Mesendoderm (in vitro differentiated cells): ENCODE data around the gene KCNJ12.
"Not testable (repeated sequence)": the region's sequence is repeated elsewhere in the genome, so short reads cannot be mapped to it uniquely, and the experiment has no call there.

Source experiments
- DNase-seq: peaks from one replicate; pipeline ENCODE4 v3.0.0; 2013
- H2AK5ac ChIP-seq: 2 replicates; pipeline ENCODE4 v1.6.1; 2013; ENCODE audit warnings: low read length, inconsistent platforms
- H2BK120ac ChIP-seq: 2 replicates; pipeline ENCODE4 v1.6.1; 2013; ENCODE audit warnings: low read depth, mild to moderate bottlenecking, low read length, moderate library complexity, mixed read lengths
- H2BK15ac ChIP-seq: replicated peaks from 2 replicates; pipeline ENCODE4 v1.6.1; 2013; ENCODE audit warnings: low read depth, mild to moderate bottlenecking, moderate library complexity
- H2BK5ac ChIP-seq: 2 replicates; pipeline ENCODE4 v1.6.1; 2013; ENCODE audit warnings: low read length, inconsistent platforms
- H3K18ac ChIP-seq: 2 replicates; pipeline ENCODE4 v1.6.1; 2013; ENCODE audit warnings: mild to moderate bottlenecking, low read length, mixed read lengths
- H3K23ac ChIP-seq: one replicate; pipeline ENCODE4 v1.6.1; 2013; ENCODE audit warnings: low read length
- H3K27ac ChIP-seq: 2 replicates; pipeline ENCODE4 v1.5.1; 2013; ENCODE audit warnings: low read depth, mild to moderate bottlenecking, inconsistent platforms, low read length, moderate library complexity
- H3K27me3 ChIP-seq: 2 replicates; pipeline ENCODE4 v1.6.1; 2013; ENCODE audit warnings: low read length, control low read depth, mild to moderate bottlenecking, inconsistent platforms; ENCODE audit not compliant: insufficient read depth, poor library complexity
- H3K36me3 ChIP-seq: 2 replicates; pipeline ENCODE4 v1.6.1; 2013; ENCODE audit warnings: low read length, inconsistent platforms; ENCODE audit not compliant: control insufficient read depth, insufficient read depth
- H3K4ac ChIP-seq: one replicate; pipeline ENCODE4 v1.6.1; 2013; ENCODE audit warnings: low read depth, mild to moderate bottlenecking, low read length, moderate library complexity
- H3K4me1 ChIP-seq: 2 replicates; pipeline ENCODE4 v1.6.1; 2013; ENCODE audit warnings: low read depth, low read length, inconsistent platforms; ENCODE audit not compliant: control insufficient read depth
- H3K4me2 ChIP-seq: 2 replicates; pipeline ENCODE4 v1.6.1; 2013; ENCODE audit warnings: low read length
- H3K4me3 ChIP-seq: 2 replicates; pipeline ENCODE4 v1.5.1; 2013; ENCODE audit warnings: mild to moderate bottlenecking, low read length
- H3K56ac ChIP-seq: one replicate; pipeline ENCODE4 v1.6.1; 2013; ENCODE audit warnings: low read length
- H3K79me1 ChIP-seq: 2 replicates; pipeline ENCODE4 v1.6.1; 2013; ENCODE audit warnings: low read length, inconsistent platforms
- H3K79me2 ChIP-seq: 2 replicates; pipeline ENCODE4 v1.6.1; 2013; ENCODE audit warnings: mild to moderate bottlenecking, low read length; ENCODE audit not compliant: control insufficient read depth, insufficient read depth
- H3K9ac ChIP-seq: 2 replicates; pipeline ENCODE4 v1.6.1; 2013; ENCODE audit warnings: low read length, inconsistent platforms
- H4K5ac ChIP-seq: one replicate; pipeline ENCODE4 v1.6.1; 2013; ENCODE audit warnings: low read length
- H4K8ac ChIP-seq: one replicate; pipeline ENCODE4 v1.6.1; 2013; ENCODE audit warnings: low read depth, mild to moderate bottlenecking, control low read depth, low read length, moderate library complexity
- WGBS: extraction: QIAGEN DNeasy Blood & Tissue Kit; methylation state at CpG from one replicate; pipeline ENCODE4 v1.1.7; 2013; ENCODE audit warnings: low lambda C conversion rate, missing lambda C conversion rate; ENCODE audit not compliant: insufficient coverage; ENCODE audit errors: extremely low coverage; 5-methylcytosine and 5-hydroxymethylcytosine counted together

Gene KCNJ12

GRCh38 chr17:21408766-21409300 lies 32.7 kb downstream of the KCNJ12 start:
- H3K4me2 ChIP-seq, H4K5ac ChIP-seq: not testable (repeated sequence)

GRCh38 chr17:21409388-21409787 lies 33.2 kb downstream of the KCNJ12 start:
- H2BK15ac ChIP-seq, H3K4me3 ChIP-seq, H3K4me1 ChIP-seq, H3K27me3 ChIP-seq, H3K79me1 ChIP-seq, H4K8ac ChIP-seq, H2BK5ac ChIP-seq, H3K4ac ChIP-seq, H2BK120ac ChIP-seq, H4K5ac ChIP-seq, H3K4me2 ChIP-seq, H3K23ac ChIP-seq, DNase-seq, H3K9ac ChIP-seq, H3K18ac ChIP-seq, H3K56ac ChIP-seq, H2AK5ac ChIP-seq, H3K79me2 ChIP-seq, H3K27ac ChIP-seq, H3K36me3 ChIP-seq: not testable (repeated sequence)
- no CpG with 5 or more reads among the region's 4 CpGs for WGBS

More at GRCh38 chr17:21408766-21409300, 32.7 kb downstream of the KCNJ12 start:
- H3K18ac ChIP-seq, H3K36me3 ChIP-seq, H3K4ac ChIP-seq, H3K23ac ChIP-seq, H3K4me3 ChIP-seq, H2BK5ac ChIP-seq, H3K9ac ChIP-seq, H3K4me1 ChIP-seq, DNase-seq, H4K8ac ChIP-seq, H2AK5ac ChIP-seq, H3K56ac ChIP-seq, H3K27ac ChIP-seq, H3K79me2 ChIP-seq, H2BK15ac ChIP-seq, H3K79me1 ChIP-seq, H2BK120ac ChIP-seq, H3K27me3 ChIP-seq: not testable (repeated sequence)
- WGBS: no CpG with 5 or more reads among the region's 7 CpGs

GRCh38 chr17:21409971-21410370 lies 33.8 kb downstream of the KCNJ12 start:
- H3K23ac ChIP-seq, H3K18ac ChIP-seq, H3K4me2 ChIP-seq, H3K36me3 ChIP-seq, H2BK15ac ChIP-seq, H3K4ac ChIP-seq, H3K4me3 ChIP-seq, H3K4me1 ChIP-seq, H3K56ac ChIP-seq, H3K79me2 ChIP-seq, H2BK120ac ChIP-seq, H2AK5ac ChIP-seq, H3K27me3 ChIP-seq, H3K27ac ChIP-seq, H4K8ac ChIP-seq, H2BK5ac ChIP-seq, DNase-seq, H4K5ac ChIP-seq, H3K9ac ChIP-seq, H3K79me1 ChIP-seq: not testable (repeated sequence)
- no CpG with 5 or more reads among the region's 3 CpGs for WGBS

- H3K18ac ChIP-seq, H3K4ac ChIP-seq, H3K4me3 ChIP-seq, H3K27ac ChIP-seq, H3K23ac ChIP-seq, DNase-seq, H3K36me3 ChIP-seq, H2BK120ac ChIP-seq, H4K5ac ChIP-seq, H3K9ac ChIP-seq, H3K79me2 ChIP-seq, H4K8ac ChIP-seq, H2BK5ac ChIP-seq, H3K27me3 ChIP-seq, H3K4me2 ChIP-seq, H3K56ac ChIP-seq, H2BK15ac ChIP-seq, H3K79me1 ChIP-seq, H2AK5ac ChIP-seq, H3K4me1 ChIP-seq: not testable (repeated sequence)
- no CpG with 5 or more reads among the region's 9 CpGs for WGBS
Observed at GRCh38 chr17:21410371-21410770, 34.2 kb downstream of the KCNJ12 start.

GRCh38 chr17:21410906-21411678 lies 34.9 kb downstream of the KCNJ12 start:
- WGBS: no CpG with 5 or more reads among the region's 25 CpGs

More at GRCh38 chr17:21410906-21411678, 34.9 kb downstream of the KCNJ12 start:
- H3K79me2 ChIP-seq, DNase-seq, H3K4me3 ChIP-seq, H3K9ac ChIP-seq, H4K8ac ChIP-seq, H3K18ac ChIP-seq, H3K79me1 ChIP-seq, H3K27ac ChIP-seq, H4K5ac ChIP-seq, H2BK15ac ChIP-seq, H3K56ac ChIP-seq, H3K4ac ChIP-seq, H2AK5ac ChIP-seq, H2BK120ac ChIP-seq, H2BK5ac ChIP-seq, H3K23ac ChIP-seq, H3K27me3 ChIP-seq, H3K36me3 ChIP-seq, H3K4me1 ChIP-seq, H3K4me2 ChIP-seq: not testable (repeated sequence)
